K562 (cell line): ENCODE results near the gene SNAPC5. TPM values are rescaled to one million over a fixed set of nuclear protein-coding genes. Genes with fewer than 3 reads are reported as not detected.

ENCODE experiments used
- CBFA2T3 ChIP-seq: fragments of 450-650 bp; IDR thresholded peaks from 2 replicates; pipeline ENCODE4 v1.6.1; 2017
- ILF3 ChIP-seq: fragments of 450-650 bp; IDR thresholded peaks from 2 replicates; pipeline ENCODE4 v1.6.1; 2018; ENCODE audit warnings: antibody characterized with exemption, mild to moderate bottlenecking, moderate library complexity, borderline replicate concordance
- MEIS2 ChIP-seq: fragments of 450-650 bp; IDR thresholded peaks from 2 replicates; pipeline ENCODE4 v1.6.1; 2014; ENCODE audit warnings: mild to moderate bottlenecking; ENCODE audit not compliant: partially characterized antibody
- SMARCA4 ChIP-seq: fragments of 450-650 bp; IDR thresholded peaks from 2 replicates; pipeline ENCODE4 v1.6.1; 2016
- ZBTB8A ChIP-seq: fragments of 450-650 bp; IDR thresholded peaks from 2 replicates; pipeline ENCODE4 v1.6.1; 2018; ENCODE audit warnings: mild to moderate bottlenecking, moderate library complexity; ENCODE audit not compliant: partially characterized antibody
- ZNF140 ChIP-seq: fragments of 250-450 bp; sonication (Bioruptor Pico); IDR thresholded peaks from 2 replicates; pipeline ENCODE4 v1.8.0; 2021; ENCODE audit warnings: moderate library complexity, mild to moderate bottlenecking, inconsistent platforms
- ZNF232 ChIP-seq: sonication (generic); formaldehyde crosslinking; IDR thresholded peaks from 2 replicates; pipeline ENCODE4 v1.8.0; 2022; ENCODE audit warnings: mild to moderate bottlenecking, missing genetic modification reagents
- polyA plus RNA-seq, 8 experiments: library from polyadenylated mRNA; depleted of rRNA in 4 of 8; stranded (reverse) in 5 of 8; unstranded in 3 of 8; fragments of >200 nt; fragmentation: Nextera tagmentation in 2 of 8; fragmentation: Illumina TruSeq in 1 of 8; extraction: Ambion mirVana in 2 of 8; extraction: Trizol in 1 of 8; gene quantifications; 2 replicates each; pipeline versions ENCODE4 v1.2.1 to v1.2.3, GENCODE V29; 2011 to 2014; ENCODE audit warnings: inconsistent platforms in 1 of 8, missing spikeins in 1 of 8
- total RNA-seq, 7 experiments: library from RNA; depleted of rRNA in 6 of 7; stranded (reverse); fragments of >200 nt in 6 of 7; fragmentation: Illumina TruSeq in 2 of 7; extraction: Trizol in 2 of 7; gene quantifications; 2 replicates each; pipeline versions ENCODE4 v1.2.1 to v1.2.3, GENCODE V29; 2011 to 2021; ENCODE audit warnings: low replicate concordance in 1 of 7
- TF ChIP-seq, protein P1 (sequence below): IDR thresholded peaks from 3 replicates; pipeline ENCODE4 v1.6.1; 2011; ENCODE audit warnings: borderline replicate concordance, mild to moderate bottlenecking; ENCODE audit not compliant: insufficient read length, insufficient read depth
- TF ChIP-seq, protein P2 (sequence below): fragments of 450-650 bp; formaldehyde crosslinking; conservative IDR thresholded peaks from 2 replicates; pipeline ENCODE4 v1.4.0; 2022; ENCODE audit warnings: mild to moderate bottlenecking, missing genetic modification characterization

Gene SNAPC5
- total and polyA plus RNA-seq, 9 of the 15 experiments (the other 6 are each of a cell fraction or from before 2014, with no cell fraction given): 52.8 to 155 (median 96.5) TPM

DNA sequence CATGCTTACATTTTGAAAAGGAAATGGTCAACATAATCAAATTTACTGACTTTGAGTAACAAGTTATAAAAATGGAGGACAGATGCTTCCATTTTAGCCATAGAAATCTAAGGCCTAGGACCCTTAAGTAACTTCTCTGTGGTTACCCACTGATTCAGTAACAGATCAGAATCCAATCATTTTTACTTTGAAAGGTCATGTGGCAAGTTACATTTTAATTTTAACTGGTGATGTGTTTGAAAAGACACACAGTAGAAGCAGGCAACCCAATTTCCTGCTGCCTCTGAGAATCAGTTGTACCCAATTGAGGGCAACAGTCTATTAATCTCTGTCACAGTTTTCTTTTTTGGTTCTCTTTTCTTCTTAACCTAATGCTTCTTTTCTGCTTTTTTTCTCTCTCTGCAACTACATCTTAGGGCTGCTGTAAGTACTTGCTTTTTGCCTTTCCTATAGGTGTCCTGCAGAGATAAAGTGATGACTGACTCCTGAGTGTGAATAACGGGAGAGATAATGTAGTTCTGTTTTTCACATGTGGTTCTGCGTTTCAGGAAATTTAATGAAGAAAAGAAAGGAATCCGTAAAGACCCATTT, 10.8 kb upstream of the SNAPC5 start (continued):
- TF ChIP-seq, protein P1, sequence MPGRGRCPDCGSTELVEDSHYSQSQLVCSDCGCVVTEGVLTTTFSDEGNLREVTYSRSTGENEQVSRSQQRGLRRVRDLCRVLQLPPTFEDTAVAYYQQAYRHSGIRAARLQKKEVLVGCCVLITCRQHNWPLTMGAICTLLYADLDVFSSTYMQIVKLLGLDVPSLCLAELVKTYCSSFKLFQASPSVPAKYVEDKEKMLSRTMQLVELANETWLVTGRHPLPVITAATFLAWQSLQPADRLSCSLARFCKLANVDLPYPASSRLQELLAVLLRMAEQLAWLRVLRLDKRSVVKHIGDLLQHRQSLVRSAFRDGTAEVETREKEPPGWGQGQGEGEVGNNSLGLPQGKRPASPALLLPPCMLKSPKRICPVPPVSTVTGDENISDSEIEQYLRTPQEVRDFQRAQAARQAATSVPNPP: no peak
- peak; percentile 64; the same call in 1 of the 2 replicates for TF ChIP-seq SMARCA4
- no peak for TF ChIP-seq ZNF232 (CRISPR knock-in tag)
- TF ChIP-seq ZBTB8A: no peak
- no peak for TF ChIP-seq ILF3
- no peak for TF ChIP-seq ZNF140
- peak; percentile 58 for TF ChIP-seq CBFA2T3
- TF ChIP-seq MEIS2: peak; percentile 61
- TF ChIP-seq, protein P2, sequence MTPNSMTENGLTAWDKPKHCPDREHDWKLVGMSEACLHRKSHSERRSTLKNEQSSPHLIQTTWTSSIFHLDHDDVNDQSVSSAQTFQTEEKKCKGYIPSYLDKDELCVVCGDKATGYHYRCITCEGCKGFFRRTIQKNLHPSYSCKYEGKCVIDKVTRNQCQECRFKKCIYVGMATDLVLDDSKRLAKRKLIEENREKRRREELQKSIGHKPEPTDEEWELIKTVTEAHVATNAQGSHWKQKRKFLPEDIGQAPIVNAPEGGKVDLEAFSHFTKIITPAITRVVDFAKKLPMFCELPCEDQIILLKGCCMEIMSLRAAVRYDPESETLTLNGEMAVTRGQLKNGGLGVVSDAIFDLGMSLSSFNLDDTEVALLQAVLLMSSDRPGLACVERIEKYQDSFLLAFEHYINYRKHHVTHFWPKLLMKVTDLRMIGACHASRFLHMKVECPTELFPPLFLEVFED (CRISPR knock-in tag): no peak
- TF ChIP-seq, all 486 proteins: peak for 8
